Measurements from ENCODE around the gene IQCE. TPM values are rescaled to one million over a fixed set of nuclear protein-coding genes. Genes with fewer than 3 reads are reported as not detected.

IQCE gene
- polyA plus RNA-seq, 3 donors = 1.8 to 8.4 (median 3.0) TPM

DNA sequence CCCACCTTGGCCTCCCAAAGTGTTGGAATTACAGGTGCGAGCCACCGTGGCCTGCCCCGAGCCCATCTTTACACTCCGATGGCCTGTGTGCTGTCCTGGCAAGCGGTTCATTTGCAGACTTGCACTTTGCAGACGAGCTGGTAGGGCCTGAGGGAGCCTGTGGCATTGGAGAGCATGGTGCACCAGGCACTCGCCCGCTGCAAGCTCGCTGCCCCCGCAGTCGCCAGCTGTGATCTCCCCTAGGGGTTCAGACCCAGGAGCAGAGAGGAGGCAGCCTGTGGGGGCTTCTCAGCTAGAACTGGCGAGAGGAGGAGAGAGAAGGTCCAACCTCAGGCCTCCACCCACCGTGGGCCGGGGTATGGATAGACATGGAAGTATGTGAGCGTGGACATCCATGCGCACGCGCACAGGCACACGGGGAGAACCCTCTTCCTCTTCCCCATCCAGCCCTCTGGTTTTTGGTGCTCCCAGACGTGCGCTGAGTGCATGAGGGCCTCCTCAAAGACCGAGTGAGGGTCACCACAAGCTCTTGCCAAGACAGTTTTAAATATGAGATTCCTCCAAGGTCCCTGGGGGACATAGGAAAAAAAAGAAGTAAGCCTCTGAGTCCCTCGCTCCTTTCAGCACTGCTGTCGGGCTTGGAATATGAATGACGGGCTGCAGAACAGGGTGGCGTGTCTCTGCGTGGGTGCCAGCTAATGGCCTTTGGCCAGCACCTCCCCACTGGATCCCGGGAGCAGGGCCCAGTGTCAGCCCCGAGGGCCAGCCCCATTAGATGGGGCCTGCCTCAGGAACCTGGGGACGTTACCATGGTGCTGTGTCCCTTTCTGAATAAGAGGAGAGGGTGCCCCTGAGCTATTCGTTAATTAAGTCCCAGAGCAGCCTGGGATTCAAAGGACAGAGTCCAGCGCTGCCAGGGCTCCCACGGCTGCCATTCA, 57.9 kb downstream of the IQCE start:
- Histone ChIP-seq H3K79me2 (ENCODE audit: insufficient read depth, low read length) (no peaks in the 10 kb centered on the region), H3K27me3 (ENCODE audit: control insufficient read depth in 2 of 2, insufficient read depth in 2 of 2, low read length in 2 of 2) (no peaks in the 10 kb centered on the region), H4K20me1 (ENCODE audit: insufficient read depth, low read length) (no peaks in the 10 kb centered on the region), H3K36me3 (replicated peaks in 1 of 2; ENCODE audit: control insufficient read depth in 1 of 2, insufficient read depth in 2 of 2, low read length in 2 of 2) (no peaks in the 10 kb centered on the region), H2AFZ (ENCODE audit: insufficient read depth, low read depth, low read length, poor library complexity, severe bottlenecking) (no peak overlapping the region), H3K27ac (ENCODE audit: low read depth in 1 of 2, low read length in 2 of 2) (no peak overlapping the region), H3K9me3 (replicated peaks in 1 of 2; ENCODE audit: control insufficient read depth in 1 of 2, insufficient read depth in 1 of 2, low read length in 2 of 2) (no peaks in the 10 kb centered on the region), H3K9ac (ENCODE audit: insufficient read depth, low read length, poor library complexity, severe bottlenecking) (no peak overlapping the region), H3K4me3 (replicated peaks in 1 of 3; ENCODE audit: low read depth in 2 of 3, low read length in 3 of 3) (no peak overlapping the region), H3K4me1 (ENCODE audit: control insufficient read depth in 1 of 2, insufficient read depth in 2 of 2, low read length in 2 of 2) (peaks cover 23 to 39% of the 10 kb centered on the region in 2 donors), H3K4me2 (replicated peaks; ENCODE audit: extremely low read depth, low read length, poor library complexity, severe bottlenecking) (no peak overlapping the region)
- peaks cover 0 to 2% (median 0%) of the 10 kb centered on the region in 7 donors for H3K9me3 Mint-ChIP-seq
- no peak overlapping the region for H3K4me3 Mint-ChIP-seq
- no peak for DNase-seq
- 93% methylated on average over 21 of the region's 33 CpGs for WGBS (ENCODE audit: insufficient coverage)
- H3K36me3 Mint-ChIP-seq = no peaks in the 10 kb centered on the region
- H3K27me3 Mint-ChIP-seq (ENCODE audit: low read depth in 3 of 3) = peaks cover 1 to 6% (median 3%) of the 10 kb centered on the region in 3 donors
- H3K27ac Mint-ChIP-seq = no peak overlapping the region
- H3K4me1 Mint-ChIP-seq = peaks cover 33% of the 10 kb centered on the region
- TF ChIP-seq, protein P1, sequence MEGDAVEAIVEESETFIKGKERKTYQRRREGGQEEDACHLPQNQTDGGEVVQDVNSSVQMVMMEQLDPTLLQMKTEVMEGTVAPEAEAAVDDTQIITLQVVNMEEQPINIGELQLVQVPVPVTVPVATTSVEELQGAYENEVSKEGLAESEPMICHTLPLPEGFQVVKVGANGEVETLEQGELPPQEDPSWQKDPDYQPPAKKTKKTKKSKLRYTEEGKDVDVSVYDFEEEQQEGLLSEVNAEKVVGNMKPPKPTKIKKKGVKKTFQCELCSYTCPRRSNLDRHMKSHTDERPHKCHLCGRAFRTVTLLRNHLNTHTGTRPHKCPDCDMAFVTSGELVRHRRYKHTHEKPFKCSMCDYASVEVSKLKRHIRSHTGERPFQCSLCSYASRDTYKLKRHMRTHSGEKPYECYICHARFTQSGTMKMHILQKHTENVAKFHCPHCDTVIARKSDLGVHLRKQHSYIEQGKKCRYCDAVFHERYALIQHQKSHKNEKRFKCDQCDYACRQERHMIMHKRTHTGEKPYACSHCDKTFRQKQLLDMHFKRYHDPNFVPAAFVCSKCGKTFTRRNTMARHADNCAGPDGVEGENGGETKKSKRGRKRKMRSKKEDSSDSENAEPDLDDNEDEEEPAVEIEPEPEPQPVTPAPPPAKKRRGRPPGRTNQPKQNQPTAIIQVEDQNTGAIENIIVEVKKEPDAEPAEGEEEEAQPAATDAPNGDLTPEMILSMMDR (IDR thresholded peaks at IDR 0.05) = no peak
- intact Hi-C loops (cut with micrococcal nuclease) = no loop called here

DNA sequence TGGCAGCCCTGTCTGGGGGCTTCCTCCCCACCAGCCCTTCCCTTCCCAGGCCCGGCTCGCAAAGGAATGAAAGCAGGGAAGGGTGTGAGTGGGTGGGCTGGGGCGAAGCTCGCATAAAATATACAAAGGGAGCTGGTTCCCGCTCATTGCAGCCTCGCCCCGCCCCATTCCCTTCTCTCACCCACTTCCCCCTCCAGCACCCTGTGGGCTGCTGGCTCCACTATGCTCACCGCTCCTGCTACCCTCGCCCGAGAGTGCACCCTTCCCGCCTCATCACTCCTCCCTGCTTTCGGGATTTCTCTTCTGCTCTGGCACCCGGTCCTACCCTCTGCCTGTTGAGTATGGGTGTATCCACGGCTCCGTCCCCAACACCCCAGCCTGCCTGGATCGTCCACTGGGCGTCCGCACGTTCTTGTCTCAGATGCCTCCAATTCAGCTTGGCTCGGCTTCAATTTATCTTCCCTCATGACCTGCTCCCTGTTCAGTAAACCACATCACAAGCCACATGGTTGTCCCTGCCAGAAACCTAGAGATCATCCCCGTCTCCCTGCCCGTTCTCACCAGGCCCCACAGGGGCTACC, 58.6 kb downstream of the IQCE start:
- Histone ChIP-seq H3K36me3 (replicated peaks in 1 of 2; ENCODE audit: control insufficient read depth in 1 of 2, insufficient read depth in 2 of 2, low read length in 2 of 2) (no peaks in the 10 kb centered on the region), H3K4me2 (replicated peaks; ENCODE audit: extremely low read depth, low read length, poor library complexity, severe bottlenecking) (no peak overlapping the region), H3K27me3 (ENCODE audit: control insufficient read depth in 2 of 2, insufficient read depth in 2 of 2, low read length in 2 of 2) (no peaks in the 10 kb centered on the region), H4K20me1 (ENCODE audit: insufficient read depth, low read length) (no peaks in the 10 kb centered on the region), H3K27ac (ENCODE audit: low read depth in 1 of 2, low read length in 2 of 2) (no peak overlapping the region), H3K4me1 (ENCODE audit: control insufficient read depth in 1 of 2, insufficient read depth in 2 of 2, low read length in 2 of 2) (peaks cover 27 to 38% of the 10 kb centered on the region in 2 donors), H3K4me3 (replicated peaks in 1 of 3; ENCODE audit: low read depth in 2 of 3, low read length in 3 of 3) (no peak overlapping the region), H3K9me3 (replicated peaks in 1 of 2; ENCODE audit: control insufficient read depth in 1 of 2, insufficient read depth in 1 of 2, low read length in 2 of 2) (no peaks in the 10 kb centered on the region), H2AFZ (ENCODE audit: insufficient read depth, low read depth, low read length, poor library complexity, severe bottlenecking) (no peak overlapping the region), H3K9ac (ENCODE audit: insufficient read depth, low read length, poor library complexity, severe bottlenecking) (no peak overlapping the region), H3K79me2 (ENCODE audit: insufficient read depth, low read length) (no peaks in the 10 kb centered on the region)
- intact Hi-C loops (cut with micrococcal nuclease) = no loop called here
- Mint-ChIP-seq H3K27me3 (ENCODE audit: low read depth in 3 of 3) (peaks cover 3 to 7% (median 6%) of the 10 kb centered on the region in 3 donors), H3K36me3 (no peaks in the 10 kb centered on the region), H3K27ac (no peak overlapping the region), H3K4me1 (peaks cover 36% of the 10 kb centered on the region), H3K9me3 (peaks cover 0 to 2% (median 0%) of the 10 kb centered on the region in 7 donors), H3K4me3 (no peak overlapping the region)
- DNase-seq = no peak
- TF ChIP-seq, protein P1 (IDR thresholded peaks at IDR 0.05) = no peak
- WGBS (ENCODE audit: insufficient coverage) = 83% methylated on average over 13 of the region's 22 CpGs

All from CD14-positive monocyte (primary cell).